Activated CD8-positive, alpha-beta memory T cell treated with anti-CD3 and anti-CD28 coated beads for 36 hours (primary cell): ENCODE data around the gene BMP10. TPM values are rescaled to one million over a fixed set of nuclear protein-coding genes. Genes with fewer than 3 reads are reported as not detected.
"Not testable (repeated sequence)": the region's sequence is repeated elsewhere in the genome, so short reads cannot be mapped to it uniquely, and the experiment has no call there.

ENCODE experiments used
- CTCF ChIA-PET: fragments of 350-600 bp; sonication (Branson Sonifier 250); formaldehyde crosslinking; loops from one replicate; lab custom pipeline; 2021; ENCODE audit warnings: antibody characterized with exemption; lab: Charles Lee
- POLR2A ChIA-PET: fragments of 350-600 bp; sonication (Branson Sonifier 250); formaldehyde crosslinking; loops from one replicate; lab custom pipeline; 2021; ENCODE audit warnings: antibody characterized with exemption; lab: Charles Lee
- total RNA-seq, 2 experiments: library from RNA; stranded (reverse); gene quantifications; one replicate each; pipeline ENCODE4 v1.2.3, GENCODE V29; 2021

Gene BMP10
- total RNA-seq, 2 experiments from 2014 or later, result not detected

- POLR2A ChIA-PET, result no interaction called here
- CTCF ChIA-PET, result no interaction called here
Measured at GRCh38 chr2:68905116-68905515, 33.9 kb upstream of the BMP10 start.

GRCh38 chr2:68901561-68901960, 30.4 kb upstream of the BMP10 start:
- CTCF ChIA-PET, result interaction anchor here (0.6 to 1.2 kb wide), 2 partner anchors 112 to 139 kb away, joined by 3 to 5 read pairs; no protein-coding TSS in a partner anchor
- POLR2A ChIA-PET, result no interaction called here

- ChIA-PET POLR2A (no interaction called here), CTCF (interaction anchor here (0.6 to 1.2 kb wide), 2 partner anchors 112 to 139 kb away, joined by 3 to 5 read pairs; no protein-coding TSS in a partner anchor)
Measured at GRCh38 chr2:68901199-68901514, 30.0 kb upstream of the BMP10 start.

- POLR2A ChIA-PET, result no interaction called here
- CTCF ChIA-PET, result no interaction called here
Measured at GRCh38 chr2:68900496-68901198, 29.4 kb upstream of the BMP10 start.

- CTCF ChIA-PET, POLR2A ChIA-PET: not testable (repeated sequence)
Measured at GRCh38 chr2:68895981-68896380, 24.8 kb upstream of the BMP10 start.

- CTCF ChIA-PET, result no interaction called here
- POLR2A ChIA-PET, result no interaction called here
Measured at GRCh38 chr2:68889500-68889899, 18.3 kb upstream of the BMP10 start.

- ChIA-PET CTCF (no interaction called here), POLR2A (no interaction called here)
Measured at GRCh38 chr2:68889021-68889420, 17.8 kb upstream of the BMP10 start.

GRCh38 chr2:68888038-68888704, 17.0 kb upstream of the BMP10 start:
- ChIA-PET CTCF (no interaction called here), POLR2A (no interaction called here)

- CTCF ChIA-PET, result no interaction called here
- POLR2A ChIA-PET, result no interaction called here
Measured at GRCh38 chr2:68885811-68886075, 14.5 kb upstream of the BMP10 start.

GRCh38 chr2:68885074-68885810, 14.0 kb upstream of the BMP10 start:
- POLR2A ChIA-PET, result no interaction called here
- CTCF ChIA-PET, result no interaction called here

- POLR2A ChIA-PET, result no interaction called here
Measured at GRCh38 chr2:68880213-68880612, 9.0 kb upstream of the BMP10 start.

GRCh38 chr2:68879296-68879695, 8.1 kb upstream of the BMP10 start:
- POLR2A ChIA-PET, result no interaction called here
- CTCF ChIA-PET, result no interaction called here

More at GRCh38 chr2:68880213-68880612, 9.0 kb upstream of the BMP10 start:
- CTCF ChIA-PET, result no interaction called here

- POLR2A ChIA-PET, result no interaction called here
- CTCF ChIA-PET, result interaction anchor here (0.6 to 1.0 kb wide), 2 partner anchors 16 to 399 kb away, joined by 3 read pairs; no protein-coding TSS in a partner anchor
Measured at GRCh38 chr2:68878753-68879152, 7.6 kb upstream of the BMP10 start.

GRCh38 chr2:68878071-68878711, 7.0 kb upstream of the BMP10 start:
- CTCF ChIA-PET, result interaction anchor here (0.6 to 1.0 kb wide), 2 partner anchors 17 to 398 kb away, joined by 3 read pairs; no protein-coding TSS in a partner anchor

GRCh38 chr2:68877079-68877772, 6.0 kb upstream of the BMP10 start:
- CTCF ChIA-PET, result interaction anchor here (0.7 kb wide), 1 partner anchor 499 kb away, joined by 4 read pairs; no protein-coding TSS in a partner anchor
- POLR2A ChIA-PET, result no interaction called here

More at GRCh38 chr2:68878071-68878711, 7.0 kb upstream of the BMP10 start:
- POLR2A ChIA-PET, result no interaction called here

GRCh38 chr2:68870215-68870614, 982 bp downstream of the BMP10 start:
- POLR2A ChIA-PET, result no interaction called here
- CTCF ChIA-PET, result no interaction called here

- POLR2A ChIA-PET, result no interaction called here
- CTCF ChIA-PET, result no interaction called here
Measured at GRCh38 chr2:68865108-68865507, 6.1 kb downstream of the BMP10 start.

GRCh38 chr2:68863996-68864395, 7.2 kb downstream of the BMP10 start:
- POLR2A ChIA-PET, result no interaction called here
- CTCF ChIA-PET, result no interaction called here

- ChIA-PET POLR2A (interaction anchor here (0.6 kb wide), 1 partner anchor 46 kb away, joined by 3 read pairs; no protein-coding TSS in a partner anchor), CTCF (no interaction called here)
Measured at GRCh38 chr2:68862889-68863288, 8.3 kb downstream of the BMP10 start.
